Superior temporal gyrus (tissue), 1 donor: ENCODE data around the gene MGRN1.
A peak's percentile ranks its signal among the peaks of the same experiment; 100 is the strongest.
"Not testable (repeated sequence)": the region's sequence is repeated elsewhere in the genome, so short reads cannot be mapped to it uniquely, and the experiment has no call there.

Experiments used
- DNase-seq: peaks from one replicate; pipeline ENCODE4 v3.0.0-alpha.2; 2016; ENCODE audit errors: extremely low spot score

The MGRN1 gene

GRCh38 chr16:4733211-4733742 lies 108.7 kb downstream of the MGRN1 start:
- DNase-seq = no peak

- no peak for DNase-seq
These were observed 109.1 kb downstream of the MGRN1 start for GRCh38 chr16:4733747-4734062.

GRCh38 chr16:4734063-4734729 lies 109.6 kb downstream of the MGRN1 start, which contains the start of the genes ANKS3 and DNAAF8:
ANKS3 (minus strand) TSS chr16:4734271; CDS start chr16:4730149, 4,122 bp downstream.
DNAAF8 (plus strand) TSS chr16:4734537; CDS start chr16:4736515, 1,978 bp downstream.
- peak; percentile 96 for DNase-seq

- DNase-seq = peak; percentile 74
These were observed 110.3 kb downstream of the MGRN1 start for GRCh38 chr16:4734730-4735535.

- no peak for DNase-seq
These were observed 111.9 kb downstream of the MGRN1 start for GRCh38 chr16:4736546-4736945.

GRCh38 chr16:4737545-4737944 lies 112.9 kb downstream of the MGRN1 start:
- no peak for DNase-seq

- DNase-seq = not testable (repeated sequence)
These were observed 113.7 kb downstream of the MGRN1 start for GRCh38 chr16:4738370-4738769.
